Loucy (cell line): ENCODE results near the gene SUGP1.

ENCODE experiments used
- H2AFZ ChIP-seq: fragments of 200-600 bp; sonication (generic); 2 replicates; pipeline ENCODE4 v1.6.0; 2016; ENCODE audit warnings: antibody characterized with exemption, mild to moderate bottlenecking, low read length, moderate library complexity
- H3F3A ChIP-seq: fragments of 200-600 bp; 2 replicates; pipeline ENCODE4 v1.6.0; 2016; ENCODE audit warnings: antibody characterized with exemption, low read depth, mild to moderate bottlenecking
- H3K27me3 ChIP-seq: fragments of 200-600 bp; sonication (generic); 2 replicates; pipeline ENCODE4 v1.6.1; 2014; ENCODE audit warnings: low read length, mild to moderate bottlenecking; ENCODE audit not compliant: insufficient read depth, poor library complexity, severe bottlenecking
- H3K36me3 ChIP-seq: fragments of 200-600 bp; sonication (generic); 2 replicates; pipeline ENCODE4 v1.6.1; 2016; ENCODE audit warnings: low read length; ENCODE audit not compliant: insufficient read depth
- H3K4me1 ChIP-seq: fragments of 200-600 bp; sonication (generic); 2 replicates; pipeline ENCODE4 v1.5.1; 2014; ENCODE audit warnings: low read length, mild to moderate bottlenecking; ENCODE audit not compliant: insufficient read depth, poor library complexity, severe bottlenecking
- H3K4me2 ChIP-seq: fragments of 200-600 bp; sonication (generic); 2 replicates; pipeline ENCODE4 v1.6.0; 2014; ENCODE audit warnings: antibody characterized with exemption, low read length, low read depth, mild to moderate bottlenecking; ENCODE audit not compliant: poor library complexity, severe bottlenecking
- H3K4me3 ChIP-seq: fragments of 200-600 bp; sonication (generic); 2 replicates; pipeline ENCODE4 v1.5.1; 2014; ENCODE audit warnings: low read length, mild to moderate bottlenecking, mixed read lengths; ENCODE audit not compliant: poor library complexity, severe bottlenecking
- H3K79me2 ChIP-seq: fragments of 200-600 bp; sonication (generic); 2 replicates; pipeline ENCODE4 v1.6.1; 2014; ENCODE audit warnings: low read length; ENCODE audit not compliant: insufficient read depth
- H3K9ac ChIP-seq: fragments of 200-600 bp; sonication (generic); 2 replicates; pipeline ENCODE4 v1.6.0; 2014; ENCODE audit warnings: mild to moderate bottlenecking, low read depth, low read length, moderate library complexity; ENCODE audit not compliant: poor library complexity, severe bottlenecking
- H3K9me2 ChIP-seq: fragments of 200-600 bp; sonication (generic); replicated peaks from 2 replicates; pipeline ENCODE4 v1.6.1; 2016; ENCODE audit warnings: low read depth, low read length, mixed read lengths
- H3K9me3 ChIP-seq: fragments of 200-600 bp; sonication (generic); 2 replicates; pipeline ENCODE4 v1.6.1; 2014; ENCODE audit warnings: mild to moderate bottlenecking, antibody characterized with exemption, low read length, low read depth; ENCODE audit not compliant: insufficient read depth
- H4K20me1 ChIP-seq: fragments of 200-600 bp; sonication (generic); 2 replicates; pipeline ENCODE4 v1.6.0; 2014; ENCODE audit warnings: antibody characterized with exemption, low read length, mild to moderate bottlenecking; ENCODE audit not compliant: insufficient read depth, poor library complexity, severe bottlenecking
- EZH2phosphoT487 ChIP-seq: fragments of 200-600 bp; IDR thresholded peaks from 2 replicates; pipeline ENCODE4 v1.6.1; 2018; ENCODE audit warnings: antibody characterized with exemption, mild to moderate bottlenecking, moderate library complexity, borderline replicate concordance
- TF ChIP-seq, protein P1 (sequence below): fragments of 200-600 bp; sonication (generic); conservative IDR thresholded peaks from 2 replicates; pipeline ENCODE4 v1.5.1; 2014; ENCODE audit warnings: mild to moderate bottlenecking, antibody characterized with exemption, low read length

Gene SUGP1

DNA sequence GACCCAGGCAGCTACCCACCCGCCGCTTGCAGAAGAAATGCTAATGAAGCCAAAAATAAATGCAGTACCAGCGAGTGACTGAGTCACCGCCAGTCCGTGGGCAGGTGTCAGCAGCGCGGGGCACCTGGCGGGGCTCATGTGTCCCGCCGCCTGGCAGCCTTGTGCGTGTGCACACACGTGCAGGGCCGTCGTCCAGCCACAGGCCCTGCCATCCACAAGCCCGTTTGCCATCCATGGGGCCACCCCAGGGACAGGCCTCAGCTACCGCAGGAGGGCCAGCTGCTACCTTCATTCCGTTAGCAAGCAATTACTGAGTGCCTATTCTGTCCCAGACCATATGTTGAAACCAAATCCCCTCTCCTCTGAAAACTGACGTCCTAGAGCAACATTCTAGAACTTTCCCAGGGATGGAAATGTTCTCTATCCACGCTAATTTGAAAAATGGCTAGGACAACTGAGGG lies 88.0 kb downstream of the SUGP1 start:
- H4K20me1 ChIP-seq, result no peaks in the 10 kb centered on the region
- H3K9me2 ChIP-seq, result no peaks in the 10 kb centered on the region
- H3K36me3 ChIP-seq, result no peaks in the 10 kb centered on the region
- no peaks in the 10 kb centered on the region for H3F3A ChIP-seq
- H3K9ac ChIP-seq, result no peak overlapping the region
- H2AFZ ChIP-seq, result no peak overlapping the region
- H3K79me2 ChIP-seq, result no peaks in the 10 kb centered on the region
- H3K4me1 ChIP-seq, result no peaks in the 10 kb centered on the region
- H3K9me3 ChIP-seq, result no peaks in the 10 kb centered on the region; the same call in 1 of the 2 replicates
- H3K4me2 ChIP-seq, result no peak overlapping the region
- H3K4me3 ChIP-seq, result no peak overlapping the region
- H3K27me3 ChIP-seq, result no peaks in the 10 kb centered on the region
- no peak for TF ChIP-seq EZH2phosphoT487
- TF ChIP-seq, protein P1, sequence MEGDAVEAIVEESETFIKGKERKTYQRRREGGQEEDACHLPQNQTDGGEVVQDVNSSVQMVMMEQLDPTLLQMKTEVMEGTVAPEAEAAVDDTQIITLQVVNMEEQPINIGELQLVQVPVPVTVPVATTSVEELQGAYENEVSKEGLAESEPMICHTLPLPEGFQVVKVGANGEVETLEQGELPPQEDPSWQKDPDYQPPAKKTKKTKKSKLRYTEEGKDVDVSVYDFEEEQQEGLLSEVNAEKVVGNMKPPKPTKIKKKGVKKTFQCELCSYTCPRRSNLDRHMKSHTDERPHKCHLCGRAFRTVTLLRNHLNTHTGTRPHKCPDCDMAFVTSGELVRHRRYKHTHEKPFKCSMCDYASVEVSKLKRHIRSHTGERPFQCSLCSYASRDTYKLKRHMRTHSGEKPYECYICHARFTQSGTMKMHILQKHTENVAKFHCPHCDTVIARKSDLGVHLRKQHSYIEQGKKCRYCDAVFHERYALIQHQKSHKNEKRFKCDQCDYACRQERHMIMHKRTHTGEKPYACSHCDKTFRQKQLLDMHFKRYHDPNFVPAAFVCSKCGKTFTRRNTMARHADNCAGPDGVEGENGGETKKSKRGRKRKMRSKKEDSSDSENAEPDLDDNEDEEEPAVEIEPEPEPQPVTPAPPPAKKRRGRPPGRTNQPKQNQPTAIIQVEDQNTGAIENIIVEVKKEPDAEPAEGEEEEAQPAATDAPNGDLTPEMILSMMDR, result no peak

GRCh38 chr19:19230999-19231398 lies 89.3 kb downstream of the SUGP1 start:
- no peak for TF ChIP-seq EZH2phosphoT487
- TF ChIP-seq, protein P1, result no peak
- no peaks in the 10 kb centered on the region for H3F3A ChIP-seq
- no peaks in the 10 kb centered on the region for H3K36me3 ChIP-seq
- no peaks in the 10 kb centered on the region for H3K27me3 ChIP-seq
- H3K9me2 ChIP-seq, result no peaks in the 10 kb centered on the region
- no peak overlapping the region for H3K4me2 ChIP-seq
- no peaks in the 10 kb centered on the region for H4K20me1 ChIP-seq
- H3K4me3 ChIP-seq, result no peak overlapping the region
- no peaks in the 10 kb centered on the region; the same call in 1 of the 2 replicates for H3K9me3 ChIP-seq
- no peak overlapping the region for H2AFZ ChIP-seq
- H3K4me1 ChIP-seq, result no peaks in the 10 kb centered on the region
- no peaks in the 10 kb centered on the region for H3K79me2 ChIP-seq
- H3K9ac ChIP-seq, result no peak overlapping the region

DNA sequence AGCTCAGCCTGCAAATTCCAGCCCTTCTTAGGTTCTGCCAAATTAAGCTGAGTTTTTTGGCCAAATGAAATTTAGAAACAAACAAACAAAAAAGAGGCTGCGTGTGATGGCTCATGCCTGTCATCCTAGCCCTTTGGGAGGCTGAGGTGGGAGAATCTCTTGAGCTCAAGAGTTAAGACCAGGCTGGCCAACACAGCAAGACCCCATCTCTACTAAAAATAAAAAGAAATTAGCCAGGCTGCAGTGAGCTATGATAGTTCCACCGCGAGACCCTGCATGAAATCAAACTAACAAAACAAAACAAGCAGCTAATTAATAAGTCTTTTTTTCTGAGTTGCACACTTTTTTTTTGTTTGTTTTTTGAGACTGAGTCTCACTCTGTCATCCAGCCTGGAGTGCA lies 90.6 kb downstream of the SUGP1 start:
- H3K4me2 ChIP-seq, result no peak overlapping the region
- H3K4me1 ChIP-seq, result no peaks in the 10 kb centered on the region
- no peaks in the 10 kb centered on the region; the same call in 1 of the 2 replicates for H3K9me3 ChIP-seq
- no peak for TF ChIP-seq EZH2phosphoT487
- TF ChIP-seq, protein P1, result no peak
- no peak overlapping the region for H3K9ac ChIP-seq
- no peak overlapping the region for H2AFZ ChIP-seq
- no peaks in the 10 kb centered on the region for H3K36me3 ChIP-seq
- no peaks in the 10 kb centered on the region for H3F3A ChIP-seq
- no peaks in the 10 kb centered on the region for H3K27me3 ChIP-seq
- H3K79me2 ChIP-seq, result no peaks in the 10 kb centered on the region
- H4K20me1 ChIP-seq, result no peaks in the 10 kb centered on the region
- no peak overlapping the region for H3K4me3 ChIP-seq
- H3K9me2 ChIP-seq, result no peaks in the 10 kb centered on the region
